DND-41 (cell line): ENCODE measurements around the gene POLR2M.

Experiments used
- EZH2 ChIP-seq: IDR thresholded peaks from 3 replicates; pipeline ENCODE4 v1.6.1; 2012; ENCODE audit warnings: borderline replicate concordance, low read depth, mild to moderate bottlenecking, moderate library complexity, low read length, inconsistent platforms; ENCODE audit not compliant: severe bottlenecking
- TF ChIP-seq, protein P1 (sequence below): IDR thresholded peaks from 2 replicates; pipeline ENCODE4 v1.5.1; 2012; ENCODE audit warnings: borderline replicate concordance, low read length, moderate library complexity, mild to moderate bottlenecking; ENCODE audit not compliant: poor library complexity, severe bottlenecking; ENCODE audit errors: extremely low read depth

DNA sequence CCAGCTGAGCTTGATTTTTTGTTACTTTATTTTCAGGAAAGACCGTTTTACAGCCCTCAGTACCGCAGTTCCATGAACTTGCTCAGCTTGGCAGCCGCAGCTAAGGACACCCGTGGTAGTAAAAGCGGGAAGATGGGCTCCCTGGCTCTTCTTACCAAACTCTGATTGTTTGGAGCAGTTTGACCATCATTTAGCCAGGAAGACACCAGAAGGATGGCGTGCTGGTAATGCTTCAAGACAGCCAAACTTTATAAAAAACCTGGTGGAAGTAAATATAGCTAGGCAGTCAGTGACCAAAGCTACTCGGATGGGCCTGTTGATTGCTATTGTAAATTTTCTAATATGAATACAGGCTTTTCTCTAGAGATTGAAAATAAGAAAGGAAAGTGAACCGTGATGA is 28.9 kb downstream of the POLR2M start:
- TF ChIP-seq, protein P1, sequence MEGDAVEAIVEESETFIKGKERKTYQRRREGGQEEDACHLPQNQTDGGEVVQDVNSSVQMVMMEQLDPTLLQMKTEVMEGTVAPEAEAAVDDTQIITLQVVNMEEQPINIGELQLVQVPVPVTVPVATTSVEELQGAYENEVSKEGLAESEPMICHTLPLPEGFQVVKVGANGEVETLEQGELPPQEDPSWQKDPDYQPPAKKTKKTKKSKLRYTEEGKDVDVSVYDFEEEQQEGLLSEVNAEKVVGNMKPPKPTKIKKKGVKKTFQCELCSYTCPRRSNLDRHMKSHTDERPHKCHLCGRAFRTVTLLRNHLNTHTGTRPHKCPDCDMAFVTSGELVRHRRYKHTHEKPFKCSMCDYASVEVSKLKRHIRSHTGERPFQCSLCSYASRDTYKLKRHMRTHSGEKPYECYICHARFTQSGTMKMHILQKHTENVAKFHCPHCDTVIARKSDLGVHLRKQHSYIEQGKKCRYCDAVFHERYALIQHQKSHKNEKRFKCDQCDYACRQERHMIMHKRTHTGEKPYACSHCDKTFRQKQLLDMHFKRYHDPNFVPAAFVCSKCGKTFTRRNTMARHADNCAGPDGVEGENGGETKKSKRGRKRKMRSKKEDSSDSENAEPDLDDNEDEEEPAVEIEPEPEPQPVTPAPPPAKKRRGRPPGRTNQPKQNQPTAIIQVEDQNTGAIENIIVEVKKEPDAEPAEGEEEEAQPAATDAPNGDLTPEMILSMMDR, result no peak
- no peak for TF ChIP-seq EZH2
